Liver (tissue), 9 donors: ENCODE data around the gene BRINP3. TPM values are rescaled to one million over a fixed set of nuclear protein-coding genes. Genes with fewer than 3 reads are reported as not detected.

Experiments used
- DNase-seq: peaks from one replicate; pipeline ENCODE4 v3.0.0-alpha.2; 2017; ENCODE audit warnings: low spot score
- H3K27ac ChIP-seq, 2 donors: one replicate each; pipeline ENCODE4 v1.7.0; 2013; ENCODE audit warnings: inconsistent platforms in 2 of 2, low read length in 2 of 2, control low read depth in 1 of 2, low read depth in 1 of 2, mild to moderate bottlenecking in 1 of 2
- H3K27me3 ChIP-seq, 4 donors: one replicate each; pipeline versions ENCODE4 v1.6.1 to v1.7.0; 2013; ENCODE audit warnings: low read length in 3 of 4, inconsistent platforms in 1 of 4, mild to moderate bottlenecking in 1 of 4, moderate library complexity in 1 of 4; ENCODE audit not compliant: control insufficient read depth in 4 of 4, insufficient read depth in 4 of 4
- H3K36me3 ChIP-seq, 4 donors: one replicate each; pipeline versions ENCODE4 v1.6.1 to v1.7.0; 2013; ENCODE audit warnings: low read length in 3 of 4, mild to moderate bottlenecking in 3 of 4, low read depth in 1 of 4, moderate library complexity in 1 of 4; ENCODE audit not compliant: control insufficient read depth in 4 of 4, insufficient read depth in 3 of 4
- H3K4me1 ChIP-seq, 4 donors: one replicate each; pipeline versions ENCODE4 v1.6.1 to v1.7.0; 2013; ENCODE audit warnings: low read length in 3 of 4, mild to moderate bottlenecking in 3 of 4, moderate library complexity in 1 of 4; ENCODE audit not compliant: control insufficient read depth in 4 of 4, insufficient read depth in 4 of 4
- H3K4me3 ChIP-seq, 3 donors: one replicate each; pipeline versions ENCODE4 v1.6.1 to v1.7.0; 2013; ENCODE audit warnings: low read length in 3 of 3, control low read depth in 1 of 3, low read depth in 1 of 3, mild to moderate bottlenecking in 1 of 3
- H3K9ac ChIP-seq, 2 donors: one replicate each; pipeline ENCODE4 v1.7.0; 2013; ENCODE audit warnings: low read length in 2 of 2, mild to moderate bottlenecking in 2 of 2, moderate library complexity in 2 of 2, control low read depth in 1 of 2, low read depth in 1 of 2
- H3K9me3 ChIP-seq, 4 donors: one replicate each; pipeline versions ENCODE4 v1.6.1 to v1.7.0; 2013; ENCODE audit warnings: low read length in 3 of 4; ENCODE audit not compliant: control insufficient read depth in 4 of 4
- ATF3 ChIP-seq: IDR thresholded peaks from 2 replicates; pipeline ENCODE4 v1.6.1; 2016; ENCODE audit warnings: antibody characterized with exemption
- CTCF ChIP-seq: fragments of 150-350 bp; IDR thresholded peaks from 2 replicates; pipeline ENCODE4 v1.5.1; 2017; ENCODE audit warnings: improper control_type of control experiment, low read depth, low read length; ENCODE audit not compliant: missing input control
- EGR1 ChIP-seq, 2 donors: IDR thresholded peaks; 2 replicates each; pipeline ENCODE4 v1.6.1; 2016 to 2018; ENCODE audit warnings: antibody characterized with exemption in 2 of 2, low read depth in 2 of 2
- GABPA ChIP-seq, 2 donors: IDR thresholded peaks in 1 of 2; conservative IDR thresholded peaks in 1 of 2; 2 replicates each; pipeline ENCODE4 v1.6.1; 2016; ENCODE audit warnings: antibody characterized with exemption in 2 of 2, mild to moderate bottlenecking in 1 of 2, moderate library complexity in 1 of 2
- HNF4G ChIP-seq: IDR thresholded peaks from 2 replicates; pipeline ENCODE4 v1.6.1; 2016; ENCODE audit warnings: antibody characterized with exemption
- JUND ChIP-seq, 2 donors: IDR thresholded peaks; 2 replicates each; pipeline ENCODE4 v1.6.1; 2016; ENCODE audit warnings: antibody characterized with exemption in 2 of 2
- MAX ChIP-seq: IDR thresholded peaks from 2 replicates; pipeline ENCODE4 v1.6.1; 2016; ENCODE audit warnings: antibody characterized with exemption
- NR2F2 ChIP-seq: IDR thresholded peaks from 2 replicates; pipeline ENCODE4 v1.6.1; 2016; ENCODE audit warnings: antibody characterized with exemption
- RAD21 ChIP-seq, 2 donors: IDR thresholded peaks; 2 replicates each; pipeline ENCODE4 v1.6.1; 2016; ENCODE audit warnings: antibody characterized with exemption in 2 of 2, mild to moderate bottlenecking in 2 of 2
- REST ChIP-seq: IDR thresholded peaks from 2 replicates; pipeline ENCODE4 v1.6.1; 2016; ENCODE audit warnings: antibody characterized with exemption, mild to moderate bottlenecking
- YY1 ChIP-seq: IDR thresholded peaks from 2 replicates; pipeline ENCODE4 v1.6.1; 2016; ENCODE audit warnings: antibody characterized with exemption, mild to moderate bottlenecking
- ZBTB33 ChIP-seq: IDR thresholded peaks from 2 replicates; pipeline ENCODE4 v1.6.1; 2016; ENCODE audit warnings: antibody characterized with exemption
- WGBS: extraction: QIAGEN DNeasy Blood & Tissue Kit; methylation state at CpG from one replicate; pipeline ENCODE4 v1.1.7; 2013; 5-methylcytosine and 5-hydroxymethylcytosine counted together
- polyA plus RNA-seq, 2 donors: library from polyadenylated mRNA; stranded (reverse) in 1 of 2; unstranded in 1 of 2; fragments of 200-250 nt in 1 of 2; fragments of >200 nt in 1 of 2; fragmentation: Nextera tagmentation in 1 of 2; extraction: Ambion mirVana in 1 of 2; gene quantifications; one replicate each; pipeline versions ENCODE4 v1.2.1 to v1.2.3, GENCODE V29; 2013 to 2015
- total RNA-seq, 2 donors: library from RNA; depleted of rRNA; stranded (reverse); fragments of >200 nt; gene quantifications; one replicate each; pipeline ENCODE4 v1.2.3, GENCODE V29; 2014
- donor health status: healthy.
- donor health status: healthy.
- donor health status: healthy.
- donor health status: healthy.
- donor health status: healthy.

BRINP3 gene
- total and polyA plus RNA-seq, 4 donors: 0.02 TPM; not detected in 3

GRCh38 chr1:190207733-190208132 is 269.9 kb downstream of the BRINP3 start:
- no peaks in the 10 kb centered on the region for H3K36me3 ChIP-seq
- H3K4me3 ChIP-seq: no peak overlapping the region
- no peak overlapping the region for H3K9ac ChIP-seq
- no peak for TF ChIP-seq EGR1 (IDR thresholded peaks at IDR 0.05; ENCODE audit: low read depth in 2 of 2)
- no peak for TF ChIP-seq ZBTB33
- no peak for TF ChIP-seq NR2F2
- TF ChIP-seq YY1: no peak
- TF ChIP-seq JUND (IDR thresholded peaks at IDR 0.05): no peak
- no peak for TF ChIP-seq REST
- TF ChIP-seq RAD21 (IDR thresholded peaks at IDR 0.05): no peak
- TF ChIP-seq MAX: no peak
- no peak for TF ChIP-seq ATF3
- TF ChIP-seq GABPA (IDR thresholded peaks at IDR 0.05 in 1 of 2, conservative IDR thresholded peaks at IDR 0.05 in 1 of 2): no peak
- TF ChIP-seq HNF4G: no peak
- H3K9me3 ChIP-seq: no peaks in the 10 kb centered on the region
- no peak for DNase-seq
- WGBS: 71% methylated on average over 4 of the region's 4 CpGs
- H3K4me1 ChIP-seq: no peaks in the 10 kb centered on the region
- no peaks in the 10 kb centered on the region for H3K27me3 ChIP-seq
- no peak overlapping the region for H3K27ac ChIP-seq

- TF ChIP-seq NR2F2 (no peak), CTCF (no peak), MAX (no peak)
- H3K9ac ChIP-seq: no peak overlapping the region
- H3K27ac ChIP-seq: no peak overlapping the region
- no peak for DNase-seq
- no peaks in the 10 kb centered on the region for H3K27me3 ChIP-seq
- H3K36me3 ChIP-seq: no peaks in the 10 kb centered on the region
- H3K4me3 ChIP-seq: no peak overlapping the region
- 73% methylated on average over 2 of the region's 2 CpGs for WGBS
- H3K9me3 ChIP-seq: peaks cover 0 to 7% (median 0%) of the 10 kb centered on the region in 4 donors
- no peaks in the 10 kb centered on the region for H3K4me1 ChIP-seq
Measured at GRCh38 chr1:190205713-190206112, 272.0 kb downstream of the BRINP3 start.
